Measurements from ENCODE around the gene BEAN1.

BEAN1 gene

GRCh38 chr16:66516808-66517585 is 89.9 kb downstream of the BEAN1 start:
- Mint-ChIP-seq H3K27ac (peak overlapping the region; percentile 98 to 99), H3K4me1 (peaks cover 69% of the 10 kb centered on the region), H3K27me3 (no peaks in the 10 kb centered on the region), H3K4me3 (peak overlapping the region; percentile 88 to 92), H3K9me3 (no peaks in the 10 kb centered on the region)
- peak; percentile 94 for ATAC-seq
- peak; percentile 65 to 91 for DNase-seq

DNA sequence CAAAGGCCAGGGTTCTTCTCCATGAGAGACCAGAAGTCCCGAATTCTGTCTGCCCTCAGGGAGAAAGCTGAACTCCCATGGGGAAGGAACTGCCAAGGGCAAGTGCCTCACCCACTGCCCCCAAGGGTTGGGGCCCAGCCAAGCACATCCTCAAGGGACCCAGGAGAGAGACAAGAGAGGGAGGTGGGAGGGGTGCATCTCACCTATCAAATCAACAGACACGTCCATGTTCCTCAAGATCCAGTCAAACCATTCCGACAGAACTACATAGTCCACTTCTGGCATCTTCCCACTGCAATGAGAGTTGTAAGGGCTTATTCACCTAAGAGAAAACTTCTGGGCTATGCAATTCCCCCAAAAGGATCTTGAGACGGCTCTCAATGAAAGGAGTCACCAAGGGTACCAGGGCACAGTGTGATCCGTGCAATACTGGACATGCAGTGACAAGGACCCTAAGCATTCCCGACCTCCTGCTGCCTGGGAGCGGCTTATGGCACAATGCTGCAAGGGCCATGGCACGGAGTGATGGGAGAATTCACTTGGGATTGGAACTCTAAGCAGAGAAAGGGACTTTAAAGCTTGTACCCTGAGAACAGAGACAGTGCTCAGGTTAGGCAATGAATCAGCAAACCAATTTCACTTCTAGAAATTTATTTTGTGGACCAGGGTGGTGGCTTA is 90.6 kb downstream of the BEAN1 start:
- DNase-seq (no peak), ATAC-seq (no peak)
- peak overlapping the region; percentile 98 to 99 for H3K27ac Mint-ChIP-seq
- no peaks in the 10 kb centered on the region for H3K27me3 Mint-ChIP-seq
- H3K9me3 Mint-ChIP-seq, result no peaks in the 10 kb centered on the region
- peaks cover 76% of the 10 kb centered on the region for H3K4me1 Mint-ChIP-seq
- peak overlapping the region; percentile 88 to 92 for H3K4me3 Mint-ChIP-seq

DNA sequence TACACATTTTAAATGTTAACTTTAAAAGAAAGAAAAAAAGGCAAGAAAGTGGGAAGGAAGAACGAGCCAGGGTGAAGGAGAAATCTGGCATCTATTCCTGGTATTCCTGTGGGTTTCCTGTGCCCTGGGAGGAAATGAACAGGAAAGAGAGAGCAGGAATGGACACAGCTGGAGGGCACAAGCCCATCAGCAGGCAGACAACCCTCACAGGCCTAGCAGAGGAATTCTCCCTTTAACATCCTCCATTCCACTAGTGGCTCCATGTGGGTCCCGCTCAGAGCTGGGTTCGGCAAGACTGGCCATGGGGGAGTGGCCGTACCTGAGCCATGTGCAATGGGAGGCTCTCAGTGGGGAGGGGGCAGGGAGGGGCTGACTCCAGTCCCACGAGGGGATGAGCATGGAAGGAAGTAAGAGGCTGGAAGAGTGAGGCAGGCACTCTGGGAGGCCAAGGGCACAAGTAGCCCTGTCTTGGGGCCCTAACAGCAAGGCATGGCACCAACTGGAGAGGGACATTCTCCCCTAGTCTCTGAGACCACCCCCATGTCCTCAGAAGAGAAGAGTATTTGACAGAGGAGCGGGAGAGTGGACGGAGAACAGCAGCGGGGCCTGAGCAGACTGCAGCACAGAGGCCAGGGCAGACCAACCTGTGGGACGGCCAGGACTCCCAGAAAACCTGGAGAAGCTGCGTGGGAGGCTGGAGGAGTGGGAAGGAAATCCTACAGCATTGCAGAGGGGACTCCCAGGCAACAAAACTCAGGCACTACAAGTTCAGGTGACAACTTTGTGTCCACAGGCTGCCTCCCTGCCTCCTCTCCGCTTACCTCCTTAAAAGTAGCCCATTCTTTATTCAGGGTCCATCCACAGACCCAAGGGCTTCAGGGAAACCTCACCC is 92.6 kb downstream of the BEAN1 start:
- ATAC-seq (no peak), DNase-seq (no peak)
- H3K27ac Mint-ChIP-seq, result peak overlapping the region in 1 of 2 donors; percentile 59

DNA sequence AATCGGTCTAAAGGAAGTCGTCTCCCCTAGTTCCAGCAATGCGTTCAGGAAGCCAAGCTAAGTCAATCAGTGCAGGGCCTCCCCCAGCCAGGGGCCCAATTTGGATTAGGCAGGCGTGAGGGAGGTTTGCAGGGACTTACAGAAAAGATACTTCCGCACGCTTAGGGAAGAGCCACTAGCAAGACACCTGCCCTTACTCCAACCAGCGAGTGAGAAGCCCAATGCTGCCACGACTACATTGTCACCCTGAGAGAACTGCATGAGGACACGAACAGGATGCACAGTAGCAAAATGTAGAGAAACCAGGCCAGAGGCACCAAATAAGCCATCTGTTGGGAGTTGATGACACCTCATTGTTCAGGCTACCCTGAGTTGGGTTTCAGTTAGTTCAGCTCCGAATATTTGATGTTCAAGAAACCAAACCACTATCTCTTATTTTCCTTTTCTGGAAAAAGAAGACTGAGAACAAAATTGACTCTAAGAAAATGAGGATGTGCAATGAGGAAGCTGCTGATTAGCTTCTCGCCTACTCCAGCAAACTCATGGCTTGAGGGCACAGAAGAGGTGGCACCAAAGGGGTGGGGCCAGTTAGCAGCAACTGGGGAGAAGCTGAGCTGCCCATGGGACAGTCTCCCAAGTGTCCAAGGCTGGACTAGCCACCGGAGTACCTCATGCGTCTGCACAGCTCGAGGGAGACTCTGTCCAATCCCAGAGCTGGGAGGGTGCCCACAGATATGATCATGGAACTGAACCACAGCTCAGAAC is 93.5 kb downstream of the BEAN1 start:
- peak overlapping the region; percentile 35 to 74 for H3K4me3 Mint-ChIP-seq
- ATAC-seq (no peak), DNase-seq (no peak)

More for the DNA sequence above, 92.6 kb downstream of the BEAN1 start:
- Mint-ChIP-seq H3K9me3 (no peaks in the 10 kb centered on the region), H3K4me1 (peaks cover 96% of the 10 kb centered on the region), H3K27me3 (no peaks in the 10 kb centered on the region), H3K4me3 (no peak overlapping the region)

DNA sequence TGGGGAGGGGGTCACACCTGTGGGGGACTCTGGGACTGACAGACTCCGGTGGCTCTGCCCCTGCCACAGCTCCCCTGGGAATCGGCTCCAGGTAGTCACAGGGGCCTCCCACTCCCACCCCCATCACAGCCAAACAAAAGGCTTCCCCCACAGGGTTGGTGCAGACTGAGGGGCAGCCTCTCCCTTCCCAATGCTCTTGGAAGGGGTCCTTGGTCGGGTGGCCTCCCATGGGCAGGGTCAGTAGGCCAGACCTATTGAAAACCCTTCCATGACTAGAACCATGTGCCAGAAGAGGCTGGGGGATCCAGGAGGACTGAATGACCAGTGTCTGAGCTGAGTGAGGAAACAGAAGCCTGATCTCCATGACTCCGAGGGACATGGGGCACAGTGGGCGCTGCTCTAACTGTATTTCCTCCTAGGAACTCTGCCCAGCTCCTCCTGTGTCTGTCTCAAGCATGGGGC is 94.2 kb downstream of the BEAN1 start:
- no peak for ATAC-seq
- peaks cover 97% of the 10 kb centered on the region for H3K4me1 Mint-ChIP-seq

More for the DNA sequence above, 93.5 kb downstream of the BEAN1 start:
- Mint-ChIP-seq H3K4me1 (peaks cover 97% of the 10 kb centered on the region), H3K9me3 (no peaks in the 10 kb centered on the region), H3K27me3 (no peaks in the 10 kb centered on the region), H3K27ac (no peak overlapping the region)

DNA sequence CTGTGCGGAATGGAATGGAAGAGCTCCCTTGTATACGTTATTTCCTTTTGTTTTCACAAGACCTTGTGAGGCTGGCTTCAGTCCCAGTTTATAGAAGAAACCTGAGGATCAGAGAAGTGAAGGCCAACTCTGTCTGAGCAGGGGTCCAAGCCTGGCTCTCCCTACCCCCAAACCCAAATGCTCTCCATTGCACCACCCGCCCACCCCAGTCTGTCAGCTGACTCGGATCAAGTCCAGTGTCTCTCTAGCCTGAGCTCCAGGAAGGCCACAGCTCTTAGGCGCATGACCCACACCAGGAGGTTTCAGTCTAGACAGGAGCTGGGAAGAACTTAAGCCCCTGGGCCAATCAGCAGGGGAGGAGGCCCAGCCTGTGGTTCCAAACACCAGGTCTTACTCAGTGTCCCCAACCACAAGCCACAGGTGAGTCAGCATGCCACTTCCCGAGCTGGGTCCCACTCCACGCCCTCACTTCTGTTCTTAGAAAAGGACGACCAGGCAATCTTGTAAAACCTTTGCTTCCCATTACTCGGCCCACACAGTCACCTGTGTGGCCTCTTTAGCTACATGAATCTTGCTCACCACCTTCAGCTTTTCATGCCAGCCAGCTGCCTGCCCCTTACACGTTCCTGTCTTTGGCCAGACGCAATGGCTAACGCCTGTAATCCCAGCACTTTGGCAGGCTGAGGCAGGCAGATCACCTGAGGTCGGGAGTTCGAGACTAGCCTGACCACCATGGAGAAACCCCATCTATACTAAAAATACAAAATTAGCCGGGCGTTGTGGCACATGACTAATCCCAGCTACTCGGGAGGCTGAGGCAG is 95.1 kb downstream of the BEAN1 start:
- peak overlapping the region; percentile 99 to 100 for H3K27ac Mint-ChIP-seq
- DNase-seq (peak; percentile 86 to 96), ATAC-seq (peak; percentile 94)
- no peaks in the 10 kb centered on the region for H3K27me3 Mint-ChIP-seq
- peaks cover 95% of the 10 kb centered on the region for H3K4me1 Mint-ChIP-seq
- peak overlapping the region; percentile 74 to 86 for H3K4me3 Mint-ChIP-seq
- no peaks in the 10 kb centered on the region for H3K9me3 Mint-ChIP-seq

More for the DNA sequence above, 94.2 kb downstream of the BEAN1 start:
- H3K27ac Mint-ChIP-seq, result peak overlapping the region; percentile 74 to 89
- peak overlapping the region; percentile 74 to 86 for H3K4me3 Mint-ChIP-seq
- no peaks in the 10 kb centered on the region for H3K9me3 Mint-ChIP-seq
- DNase-seq, result no peak
- H3K27me3 Mint-ChIP-seq, result no peaks in the 10 kb centered on the region

DNA sequence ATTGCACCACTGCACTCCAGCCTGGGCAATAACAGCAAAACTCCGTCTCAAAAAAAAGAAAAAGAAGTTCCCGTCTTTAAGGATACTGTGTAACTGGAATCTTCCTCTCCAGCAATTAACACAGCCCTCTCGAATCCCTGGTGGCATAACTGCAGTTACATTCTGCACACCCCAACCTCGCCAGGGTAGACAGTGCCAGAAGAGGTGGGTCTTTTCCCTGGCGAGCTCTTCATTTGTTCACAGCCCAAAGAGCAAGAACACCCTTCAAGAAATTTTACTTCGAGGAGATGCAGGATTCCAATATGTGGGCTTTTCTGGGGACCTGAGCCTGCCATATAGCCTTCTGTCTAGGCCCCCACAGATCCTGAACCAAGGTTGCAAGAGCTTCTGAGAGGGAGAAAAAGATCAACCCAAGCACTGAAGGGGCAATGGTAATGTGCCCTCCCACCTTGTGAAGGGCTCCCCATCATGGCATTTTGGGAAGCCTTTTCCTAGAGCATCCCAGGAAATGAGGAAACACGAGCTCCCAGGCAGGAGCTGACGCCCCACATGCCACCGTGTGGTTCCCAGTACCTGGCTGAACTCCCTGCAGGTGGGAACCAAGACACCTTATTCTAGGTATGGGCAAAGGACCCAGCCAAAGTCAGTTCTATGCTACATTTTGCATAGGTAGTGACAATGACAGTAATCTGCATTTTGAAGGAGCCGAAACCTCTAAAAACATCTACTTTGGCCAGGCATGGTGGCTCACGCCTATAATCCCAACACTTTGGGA is 95.9 kb downstream of the BEAN1 start:
- ATAC-seq, result no peak
- Mint-ChIP-seq H3K4me3 (peak overlapping the region; percentile 74 to 86), H3K4me1 (peaks cover 95% of the 10 kb centered on the region), H3K27ac (peak overlapping the region; percentile 99 to 100), H3K9me3 (no peaks in the 10 kb centered on the region), H3K27me3 (no peaks in the 10 kb centered on the region)
- DNase-seq, result no peak

GRCh38 chr16:66523861-66524354 is 96.8 kb downstream of the BEAN1 start:
- DNase-seq (peak; percentile 43 to 72), ATAC-seq (peak; percentile 56)

GRCh38 chr16:66524601-66525164 is 97.6 kb downstream of the BEAN1 start:
- DNase-seq (peak in 1 of 2 donors; percentile 58), ATAC-seq (no peak)
- H3K27me3 Mint-ChIP-seq, result no peaks in the 10 kb centered on the region
- peak overlapping the region; percentile 99 to 100 for H3K27ac Mint-ChIP-seq
- peak overlapping the region; percentile 74 to 86 for H3K4me3 Mint-ChIP-seq
- H3K9me3 Mint-ChIP-seq, result no peaks in the 10 kb centered on the region
- peaks cover 94% of the 10 kb centered on the region for H3K4me1 Mint-ChIP-seq

More at GRCh38 chr16:66523861-66524354, 96.8 kb downstream of the BEAN1 start:
- H3K27me3 Mint-ChIP-seq, result no peaks in the 10 kb centered on the region
- H3K27ac Mint-ChIP-seq, result peak overlapping the region; percentile 99 to 100
- H3K9me3 Mint-ChIP-seq, result no peaks in the 10 kb centered on the region
- peak overlapping the region; percentile 74 to 86 for H3K4me3 Mint-ChIP-seq
- peaks cover 93% of the 10 kb centered on the region for H3K4me1 Mint-ChIP-seq

- ATAC-seq (no peak), DNase-seq (no peak)
- Mint-ChIP-seq H3K4me3 (no peak overlapping the region), H3K27me3 (no peaks in the 10 kb centered on the region), H3K9me3 (no peaks in the 10 kb centered on the region), H3K4me1 (peaks cover 89% of the 10 kb centered on the region), H3K27ac (no peak overlapping the region)
These were observed 98.5 kb downstream of the BEAN1 start for GRCh38 chr16:66525396-66526180.

GRCh38 chr16:66528294-66528693 is 101.2 kb downstream of the BEAN1 start:
- H3K4me1 Mint-ChIP-seq, result peaks cover 62% of the 10 kb centered on the region
- no peaks in the 10 kb centered on the region for H3K27me3 Mint-ChIP-seq
- no peak overlapping the region for H3K4me3 Mint-ChIP-seq
- H3K9me3 Mint-ChIP-seq, result no peaks in the 10 kb centered on the region
- ATAC-seq (no peak), DNase-seq (no peak)
- H3K27ac Mint-ChIP-seq, result no peak overlapping the region

- Mint-ChIP-seq H3K9me3 (no peaks in the 10 kb centered on the region), H3K4me1 (peaks cover 50% of the 10 kb centered on the region), H3K27ac (no peak overlapping the region), H3K27me3 (no peaks in the 10 kb centered on the region), H3K4me3 (no peak overlapping the region)
- ATAC-seq, result no peak
- no peak for DNase-seq
These were observed 102.4 kb downstream of the BEAN1 start for GRCh38 chr16:66529475-66529874.

All from stimulated activated naive CD8-positive, alpha-beta T cell treated with anti-CD3 and anti-CD28 coated beads, Interleukin-15, amount 100 ng/mL, for 72 hours (primary cell).